HTR-8/SVneo (cell line): Measurements from ENCODE around the gene SRSF6.
"Not testable (repeated sequence)": the region's sequence is repeated elsewhere in the genome, so short reads cannot be mapped to it uniquely, and the experiment has no call there.

Source experiments
- DNase-seq: peaks from one replicate; pipeline ENCODE4 v3.0.0; 2011; ENCODE audit warnings: low spot score, mixed read lengths; ENCODE audit not compliant: insufficient read length
- FAIRE-seq: peaks from 2 replicates; lab custom pipeline; 2011; peaks lifted over from hg19 to GRCh38; lab: Jason Lieb, UNC

The SRSF6 gene

GRCh38 chr20:43457640-43458421 lies at the start of gene SRSF6:
Gene SRSF6 (plus strand): TSS chr20:43457896. CDS start chr20:43458034, 138 bp downstream.
- DNase-seq (peak; percentile 99), FAIRE-seq (peak; percentile 98)

GRCh38 chr20:43408848-43409576 lies 48.7 kb upstream of the SRSF6 start:
- peak; percentile 96 for FAIRE-seq

DNA sequence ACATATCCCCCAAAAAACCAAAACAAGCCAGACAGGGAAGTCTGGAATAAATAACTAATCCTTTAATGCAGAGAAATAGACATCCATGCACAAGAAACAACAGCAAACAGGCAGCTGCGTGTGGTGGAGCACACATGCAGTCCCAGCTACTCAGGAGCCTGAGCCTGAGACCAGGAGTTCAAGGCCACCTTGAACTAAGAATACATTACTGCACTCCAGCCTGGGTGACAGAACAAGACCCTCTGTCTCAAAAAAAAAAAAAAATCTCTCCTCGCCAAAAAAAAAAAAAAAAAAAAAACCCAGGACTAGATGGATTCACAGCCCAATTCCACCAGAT lies 48.2 kb upstream of the SRSF6 start:
- FAIRE-seq (no peak), DNase-seq (no peak)

More at GRCh38 chr20:43408848-43409576, 48.7 kb upstream of the SRSF6 start:
- peak; percentile 69 for DNase-seq

GRCh38 chr20:43415661-43416430 lies 41.9 kb upstream of the SRSF6 start:
- FAIRE-seq, result peak; percentile 69
- DNase-seq, result no peak

- DNase-seq (no peak), FAIRE-seq (peak; percentile 78)
Observed at GRCh38 chr20:43416591-43417228, 41.0 kb upstream of the SRSF6 start.

DNA sequence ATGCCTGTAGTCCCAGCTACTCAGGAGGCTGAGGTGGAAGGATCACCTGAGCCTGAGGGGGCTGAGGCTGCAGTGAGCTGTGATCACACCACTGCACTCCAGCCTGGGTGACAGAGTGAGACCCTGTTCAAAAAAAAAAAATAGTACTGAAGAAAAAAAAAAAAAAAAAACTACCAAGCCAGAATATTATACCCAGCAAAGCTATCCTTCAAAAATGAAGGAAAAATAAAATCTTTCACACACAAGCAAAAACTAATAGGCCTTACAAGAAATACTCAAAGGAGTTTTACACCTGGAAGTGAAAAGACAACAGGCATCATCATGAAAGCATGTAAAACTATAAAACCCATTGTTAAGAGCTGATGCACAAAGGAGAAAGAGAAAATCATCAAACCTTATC lies 37.5 kb upstream of the SRSF6 start:
- no peak for DNase-seq
- no peak for FAIRE-seq

DNA sequence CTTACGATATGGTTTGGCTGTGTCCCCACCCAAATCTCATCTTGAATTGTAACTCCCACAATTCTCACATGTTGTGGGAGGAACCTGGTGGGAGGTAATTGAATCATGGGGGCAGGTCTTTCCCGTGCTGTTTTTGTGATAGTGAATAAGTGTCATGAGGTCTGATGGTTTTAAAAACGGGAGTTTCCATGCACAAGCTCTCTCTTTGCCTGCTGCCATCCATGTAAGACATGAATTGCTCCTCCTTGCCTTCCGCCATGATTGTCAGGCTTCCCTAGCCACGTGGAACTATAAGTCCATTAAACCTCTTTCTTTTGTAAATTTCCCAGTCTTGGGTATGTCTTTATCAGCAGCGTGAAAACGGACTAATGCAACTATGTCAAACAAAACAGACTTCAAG lies 36.8 kb upstream of the SRSF6 start:
- peak; percentile 65 for FAIRE-seq
- not testable (repeated sequence) for DNase-seq

GRCh38 chr20:43426172-43426571 lies 31.5 kb upstream of the SRSF6 start:
- no peak for FAIRE-seq

GRCh38 chr20:43430265-43431133 lies 27.2 kb upstream of the SRSF6 start:
- no peak for FAIRE-seq

More at GRCh38 chr20:43426172-43426571, 31.5 kb upstream of the SRSF6 start:
- no peak for DNase-seq

GRCh38 chr20:43431134-43431519 lies 26.6 kb upstream of the SRSF6 start:
- DNase-seq, result no peak
- peak; percentile 73 for FAIRE-seq

More at GRCh38 chr20:43430265-43431133, 27.2 kb upstream of the SRSF6 start:
- no peak for DNase-seq

GRCh38 chr20:43432498-43432897 lies 25.2 kb upstream of the SRSF6 start:
- FAIRE-seq (peak; percentile 74), DNase-seq (no peak)

DNA sequence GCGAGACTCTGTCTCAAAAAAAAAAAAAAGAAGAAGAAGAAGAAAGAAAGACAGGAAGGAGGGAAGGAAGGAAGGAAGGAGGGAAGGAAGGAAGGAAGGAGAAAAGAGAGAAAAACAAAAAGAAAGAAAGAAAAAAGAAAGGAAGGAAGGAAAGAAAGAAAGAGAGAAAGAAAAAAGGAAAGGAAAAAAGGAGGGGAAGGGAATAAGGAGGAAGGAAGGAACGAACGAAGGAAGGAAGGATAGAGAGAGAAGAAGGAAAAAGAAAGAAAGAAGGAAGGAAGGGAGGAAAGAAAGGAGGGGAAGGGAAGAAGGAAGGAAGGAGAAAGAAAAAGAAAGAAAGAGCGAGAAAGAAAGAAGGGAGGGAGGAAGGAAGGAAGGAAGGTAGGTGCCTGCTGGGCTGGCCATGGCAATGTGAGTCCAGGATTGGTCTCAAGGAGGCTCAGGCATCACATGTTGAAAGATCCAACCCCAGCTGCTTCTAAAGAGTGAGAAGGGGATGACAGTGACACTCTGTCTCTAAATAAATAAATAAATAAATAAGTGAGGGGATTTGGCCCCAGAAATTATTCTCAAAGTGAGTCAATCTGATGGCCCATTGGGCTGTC lies 24.3 kb upstream of the SRSF6 start:
- no peak for DNase-seq
- FAIRE-seq, result no peak

DNA sequence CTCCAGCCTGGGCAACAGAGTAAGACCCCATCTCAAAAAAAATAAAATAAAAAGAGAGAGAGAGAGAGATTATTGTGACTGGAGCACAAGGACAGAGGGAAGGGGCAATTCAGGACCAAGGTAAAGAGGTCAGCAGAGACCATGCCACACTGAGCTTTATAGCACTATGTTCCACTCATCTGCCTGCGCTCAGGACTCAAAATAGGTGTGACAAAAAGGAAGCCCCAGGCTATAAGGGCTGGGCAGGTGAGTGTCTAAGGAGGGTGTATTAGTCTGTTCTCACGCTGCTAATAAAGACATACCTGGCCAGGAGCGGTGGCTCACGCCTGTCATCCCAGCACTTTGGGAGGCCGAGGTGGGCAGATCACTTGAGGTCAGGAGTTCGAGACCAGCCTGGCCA lies 23.1 kb upstream of the SRSF6 start:
- FAIRE-seq, result no peak
- no peak for DNase-seq

DNA sequence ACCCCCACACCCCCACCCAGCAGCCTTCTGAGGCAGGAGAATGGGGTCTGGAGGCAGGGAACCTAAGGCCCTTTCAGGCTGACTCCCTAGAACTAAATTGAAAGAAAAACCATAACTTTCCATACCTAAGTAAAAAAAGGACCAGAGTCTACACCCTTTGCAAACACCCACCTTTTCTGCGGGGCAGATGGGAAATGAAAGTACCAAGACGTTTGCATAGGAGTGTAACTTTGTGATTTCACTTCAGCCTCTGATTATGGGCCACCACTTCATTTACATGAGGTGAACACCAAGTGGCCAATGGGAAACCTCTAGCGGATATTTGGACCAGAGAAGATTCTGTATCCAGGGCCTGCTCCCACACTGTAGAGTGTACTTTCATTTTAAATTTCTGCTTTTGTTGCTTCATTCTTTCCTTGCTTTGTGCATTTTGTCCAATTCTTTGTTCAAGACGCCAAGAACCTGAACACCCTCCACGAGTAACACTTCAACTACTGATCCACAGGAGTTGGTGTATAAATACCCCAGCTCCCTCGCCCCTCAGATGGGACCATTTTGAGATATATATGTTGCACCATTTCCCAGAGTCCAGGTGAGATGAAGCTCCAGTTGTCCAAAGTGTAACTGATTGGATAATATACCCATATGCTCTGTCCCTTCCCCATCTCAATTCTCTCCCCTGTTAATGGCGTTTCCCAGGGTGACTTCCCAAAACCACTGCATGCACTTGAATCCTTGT lies 18.9 kb upstream of the SRSF6 start:
- FAIRE-seq (no peak), DNase-seq (no peak)

GRCh38 chr20:43440531-43440930 lies 17.2 kb upstream of the SRSF6 start:
- FAIRE-seq, result peak; percentile 86
- DNase-seq, result no peak

- peak; percentile 90 for FAIRE-seq
- peak; percentile 78 for DNase-seq
Observed at GRCh38 chr20:43442282-43442880, 15.3 kb upstream of the SRSF6 start.

GRCh38 chr20:43444107-43444506 lies 13.6 kb upstream of the SRSF6 start:
- FAIRE-seq (peak; percentile 74), DNase-seq (no peak)

DNA sequence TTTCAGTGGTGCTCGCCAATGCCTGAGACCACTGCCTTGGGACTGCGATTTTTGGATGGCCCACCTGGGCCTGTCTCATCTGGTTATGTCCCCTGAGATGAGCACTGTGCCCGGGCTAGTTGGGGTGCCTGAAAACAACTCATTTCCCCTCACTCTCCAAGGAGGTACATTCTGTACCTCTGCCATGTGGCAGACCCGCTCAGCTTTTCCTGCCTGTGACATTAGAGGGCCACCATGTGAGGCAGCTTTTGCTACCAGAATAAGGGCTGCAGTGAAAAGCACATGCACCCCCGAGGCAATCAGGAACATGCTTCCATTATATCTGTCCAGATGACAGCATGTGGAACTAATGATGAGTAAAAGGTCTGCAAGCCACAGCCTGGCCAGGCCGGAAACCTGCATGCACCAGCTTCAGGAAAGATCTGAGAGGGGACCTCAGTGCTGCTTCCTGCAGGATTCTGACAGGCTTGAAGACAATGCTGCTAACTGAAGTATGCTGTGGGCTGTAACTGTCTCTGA lies 11.3 kb upstream of the SRSF6 start:
- DNase-seq, result no peak
- FAIRE-seq, result peak; percentile 62
